ENCODE results near the gene SEMA3F. TPM values are rescaled to one million over a fixed set of nuclear protein-coding genes. Genes with fewer than 3 reads are reported as not detected.

The SEMA3F gene
- total and polyA plus RNA-seq, 8 donors = 1.4 to 8.8 (median 4.9) TPM

DNA sequence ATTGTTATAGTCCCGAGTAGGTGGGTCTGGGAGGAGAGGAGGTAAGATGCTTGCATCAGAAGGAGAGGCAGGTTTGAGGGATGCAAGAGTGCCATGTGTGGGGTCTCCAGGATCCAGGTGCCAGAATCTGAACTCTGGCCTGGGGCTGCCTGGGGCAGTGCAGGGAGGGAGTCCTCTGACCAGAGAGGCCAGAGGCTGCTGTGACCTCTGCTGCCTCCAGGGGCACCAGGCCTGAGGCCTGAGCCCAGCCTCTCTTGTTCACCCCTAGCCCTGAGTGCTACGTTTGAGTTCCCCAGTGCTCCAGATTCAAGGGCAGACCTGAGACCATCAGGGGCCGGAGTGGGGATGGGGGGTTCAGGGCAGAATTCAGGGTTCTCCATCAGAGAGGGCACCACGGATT, 57.4 kb downstream of the SEMA3F start:
- TF ChIP-seq, protein P1, sequence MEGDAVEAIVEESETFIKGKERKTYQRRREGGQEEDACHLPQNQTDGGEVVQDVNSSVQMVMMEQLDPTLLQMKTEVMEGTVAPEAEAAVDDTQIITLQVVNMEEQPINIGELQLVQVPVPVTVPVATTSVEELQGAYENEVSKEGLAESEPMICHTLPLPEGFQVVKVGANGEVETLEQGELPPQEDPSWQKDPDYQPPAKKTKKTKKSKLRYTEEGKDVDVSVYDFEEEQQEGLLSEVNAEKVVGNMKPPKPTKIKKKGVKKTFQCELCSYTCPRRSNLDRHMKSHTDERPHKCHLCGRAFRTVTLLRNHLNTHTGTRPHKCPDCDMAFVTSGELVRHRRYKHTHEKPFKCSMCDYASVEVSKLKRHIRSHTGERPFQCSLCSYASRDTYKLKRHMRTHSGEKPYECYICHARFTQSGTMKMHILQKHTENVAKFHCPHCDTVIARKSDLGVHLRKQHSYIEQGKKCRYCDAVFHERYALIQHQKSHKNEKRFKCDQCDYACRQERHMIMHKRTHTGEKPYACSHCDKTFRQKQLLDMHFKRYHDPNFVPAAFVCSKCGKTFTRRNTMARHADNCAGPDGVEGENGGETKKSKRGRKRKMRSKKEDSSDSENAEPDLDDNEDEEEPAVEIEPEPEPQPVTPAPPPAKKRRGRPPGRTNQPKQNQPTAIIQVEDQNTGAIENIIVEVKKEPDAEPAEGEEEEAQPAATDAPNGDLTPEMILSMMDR (IDR thresholded peaks at IDR 0.05) = no peak
- Histone ChIP-seq H3K27ac (peak overlapping the region; percentile 56 to 84 (median 68)), H3K9me3 (no peaks in the 10 kb centered on the region), H3K4me1 (peaks cover 24 to 32% (median 30%) of the 10 kb centered on the region in 3 donors), H3K4me3 (no peak overlapping the region), H3K27me3 (no peaks in the 10 kb centered on the region), H3K36me3 (peaks cover 0 to 4% (median 0%) of the 10 kb centered on the region in 3 donors)
- WGBS, 2 donors = 57 to 71% methylated on average over 4 of the region's 4 CpGs
- DNase-seq = peak in 1 of 6 donors; percentile 39
- intact Hi-C loops (cut with DNase I) = no loop called here
- ATAC-seq = no peak
- no peak for FAIRE-seq

DNA sequence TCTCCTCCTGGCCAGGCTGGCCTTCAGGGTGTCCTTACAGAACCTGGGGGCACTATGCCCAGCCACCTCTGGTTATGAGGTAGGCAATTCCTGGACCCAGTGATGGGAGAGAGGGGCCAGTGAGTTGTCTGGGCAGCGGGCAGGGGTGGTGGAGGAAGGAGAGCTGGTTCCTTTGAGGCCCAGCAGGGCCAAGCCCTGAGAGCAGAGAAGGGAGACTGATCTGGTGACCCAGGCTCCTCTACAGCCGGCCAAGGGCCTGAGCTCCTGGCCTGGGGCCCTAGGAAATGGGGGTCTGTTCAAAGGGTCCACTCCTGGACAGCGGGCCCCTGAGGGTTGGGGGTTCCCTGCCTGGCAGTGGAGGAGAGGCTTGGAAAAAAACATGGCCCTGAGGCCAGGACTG, 57.8 kb downstream of the SEMA3F start:
- peak in 1 of 6 donors; percentile 66 for DNase-seq
- 79 to 82% methylated on average over 3 of the region's 3 CpGs for WGBS, 2 donors
- TF ChIP-seq, protein P1 (IDR thresholded peaks at IDR 0.05) = no peak
- Histone ChIP-seq H3K27me3 (no peaks in the 10 kb centered on the region), H3K4me3 (no peak overlapping the region), H3K4me1 (peaks cover 24 to 32% (median 30%) of the 10 kb centered on the region in 3 donors), H3K36me3 (peaks cover 0 to 5% (median 0%) of the 10 kb centered on the region in 3 donors), H3K9me3 (no peaks in the 10 kb centered on the region), H3K27ac (peak overlapping the region; percentile 56 to 84 (median 68))
- intact Hi-C loops (cut with DNase I) = no loop called here
- no peak for ATAC-seq
- FAIRE-seq = no peak

DNA sequence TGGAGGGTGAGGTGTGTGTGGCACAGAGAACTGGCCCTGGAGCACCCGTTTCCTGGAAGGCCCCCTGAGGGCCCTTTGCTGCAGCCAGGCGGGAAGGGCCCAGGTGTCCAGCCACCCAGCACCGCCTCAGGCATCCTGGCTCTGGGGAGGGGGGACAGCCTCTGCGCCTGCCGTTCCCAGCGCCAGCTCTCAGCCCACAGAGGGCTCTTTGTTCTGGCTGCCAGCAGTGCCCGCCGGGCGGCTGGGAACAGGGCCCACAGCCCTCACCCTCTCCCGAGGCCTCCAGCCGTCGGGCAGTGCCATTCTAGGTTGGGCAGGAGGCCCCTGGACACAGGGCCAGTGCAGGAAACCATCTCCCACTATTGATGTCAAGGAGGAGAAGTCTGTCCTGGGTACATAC, 58.2 kb downstream of the SEMA3F start:
- Histone ChIP-seq H3K27me3 (no peaks in the 10 kb centered on the region), H3K4me1 (peaks cover 24 to 32% (median 30%) of the 10 kb centered on the region in 3 donors), H3K27ac (peak overlapping the region; percentile 56 to 84 (median 68)), H3K4me3 (no peak overlapping the region), H3K9me3 (no peaks in the 10 kb centered on the region), H3K36me3 (peaks cover 0 to 9% (median 0%) of the 10 kb centered on the region in 3 donors)
- ATAC-seq (peak; percentile 59 to 76 (median 69)), DNase-seq (peak in 4 of 6 donors; percentile 68 to 89 (median 74)), FAIRE-seq (no peak)
- 36 to 57% methylated on average over 12 of the region's 12 CpGs for WGBS, 2 donors
- TF ChIP-seq, protein P1 (IDR thresholded peaks at IDR 0.05) = no peak
- intact Hi-C loops (cut with DNase I) = no loop called here

DNA sequence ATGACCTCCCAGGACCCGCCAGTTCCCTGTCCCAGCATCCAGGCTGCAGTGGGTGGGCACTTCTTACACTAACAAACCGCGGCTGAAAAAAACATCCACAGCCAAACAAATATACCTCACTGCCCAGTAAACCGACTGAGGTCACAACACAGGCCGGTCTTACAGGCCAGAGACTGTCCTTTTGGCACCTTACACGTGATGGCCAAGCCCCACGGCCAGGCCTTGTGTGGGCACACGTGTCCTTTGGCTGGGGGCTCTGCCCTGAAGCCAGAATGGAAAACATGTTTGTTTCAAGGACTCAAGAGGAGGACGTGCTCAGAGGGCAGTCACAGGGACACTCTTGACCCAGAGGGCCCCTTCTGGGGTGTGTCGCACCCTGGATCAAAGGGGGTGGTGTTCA, 59.7 kb downstream of the SEMA3F start:
- H3K9me3 ChIP-seq = no peaks in the 10 kb centered on the region
- TF ChIP-seq, protein P1 (IDR thresholded peaks at IDR 0.05) = no peak
- 71 to 73% methylated on average over 10 of the region's 10 CpGs for WGBS, 2 donors
- FAIRE-seq (no peak), ATAC-seq (no peak), DNase-seq (peak in 1 of 6 donors; percentile 53)
- H3K27me3 ChIP-seq = no peaks in the 10 kb centered on the region
- no peak overlapping the region for H3K27ac ChIP-seq
- intact Hi-C loops (cut with DNase I) = no loop called here
- H3K4me1 ChIP-seq = peaks cover 20 to 30% (median 27%) of the 10 kb centered on the region in 3 donors
- no peak overlapping the region for H3K4me3 ChIP-seq
- H3K36me3 ChIP-seq = peaks cover 0 to 18% (median 0%) of the 10 kb centered on the region in 3 donors

DNA sequence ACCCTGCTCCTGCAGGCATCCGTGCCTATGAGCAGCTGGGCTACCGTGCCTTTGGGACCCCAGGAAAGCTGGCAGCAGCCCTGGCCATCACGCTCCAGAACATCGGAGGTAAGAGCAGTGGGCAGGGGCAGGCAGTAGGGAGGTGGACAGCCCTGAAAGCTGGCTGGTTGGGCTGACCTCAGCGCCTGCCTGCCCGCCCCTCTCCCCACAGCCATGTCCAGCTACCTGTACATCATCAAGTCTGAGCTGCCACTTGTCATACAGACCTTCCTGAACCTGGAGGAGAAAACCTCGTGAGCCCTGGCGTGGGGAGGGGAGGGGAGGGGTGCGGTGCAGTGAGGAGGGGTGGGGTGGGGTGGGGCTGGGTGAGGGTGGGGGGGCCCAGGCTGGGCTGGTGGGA, 60.4 kb downstream of the SEMA3F start:
- Histone ChIP-seq H3K27me3 (no peaks in the 10 kb centered on the region), H3K4me1 (peaks cover 15 to 26% (median 20%) of the 10 kb centered on the region in 3 donors), H3K9me3 (no peaks in the 10 kb centered on the region), H3K36me3 (peaks cover 0 to 18% (median 0%) of the 10 kb centered on the region in 3 donors), H3K4me3 (no peak overlapping the region), H3K27ac (no peak overlapping the region)
- WGBS, 2 donors = 77 to 78% methylated on average over 9 of the region's 9 CpGs
- no peak for FAIRE-seq
- TF ChIP-seq, protein P1 (IDR thresholded peaks at IDR 0.05) = no peak
- peak in 1 of 6 donors; percentile 64 for DNase-seq
- ATAC-seq = no peak
- intact Hi-C loops (cut with DNase I) = no loop called here
